ENCODE results near the gene OR8H1. TPM values are rescaled to one million over a fixed set of nuclear protein-coding genes. Genes with fewer than 3 reads are reported as not detected.

Gene OR8H1
- total RNA-seq, 2 experiments from 2014 or later: not detected

DNA sequence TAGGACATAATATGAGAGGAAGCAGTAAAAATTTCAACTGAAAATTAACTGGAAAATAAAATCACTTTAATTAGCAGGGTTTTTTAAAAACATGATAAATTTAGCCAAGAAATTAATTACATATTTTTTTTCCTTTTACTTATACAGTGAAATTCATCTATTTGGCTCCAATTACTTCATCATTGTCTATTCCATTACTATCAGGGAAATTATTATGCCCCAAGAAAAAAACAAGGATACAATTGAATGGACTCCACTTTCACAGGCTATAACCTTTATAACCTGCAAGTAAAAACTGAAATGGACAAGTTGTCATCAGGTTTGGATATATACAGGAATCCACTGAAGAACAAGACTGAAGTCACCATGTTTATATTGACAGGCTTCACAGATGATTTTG lies 40.1 kb downstream of the OR8H1 start, which contains the start of gene OR5T3:
Gene OR5T3, plus strand, starts transcription at position 301 of the 400 bp plus-strand sequence. Its CDS starts 0 bp downstream, at position 301.
- ChIA-PET CTCF (ENCODE audit: unreplicated experiment) (no interaction called here), POLR2A (no interaction called here)
- Histone ChIP-seq H4K20me1 (ENCODE audit: insufficient read depth, low read length) (no peaks in the 10 kb centered on the region), H3K4me3 (ENCODE audit: low read depth, low read length, poor library complexity, severe bottlenecking) (no peak within 1 kb of the TSS), H3K9me3 (ENCODE audit: low read length) (0 out of 2 replicates have a peak, but pooled peaks cover 5% of the 10 kb centered on the region), H3K79me2 (ENCODE audit: insufficient read depth, low read depth, low read length) (no peaks in the 10 kb centered on the region), H3K27ac (ENCODE audit: low read depth, low read length, poor library complexity, severe bottlenecking) (no peak within 1 kb of the TSS), H3K4me2 (ENCODE audit: low read length) (no peak within 1 kb of the TSS), H3K4me1 (ENCODE audit: insufficient read depth, low read length, poor library complexity, severe bottlenecking) (no peaks in the 10 kb centered on the region), H2AFZ (ENCODE audit: low read length) (no peak within 1 kb of the TSS), H3K9me2 (ENCODE audit: insufficient read depth, low read length) (no peaks in the 10 kb centered on the region), H3K36me3 (ENCODE audit: insufficient read depth, low read length) (no peaks in the 10 kb centered on the region)
- DNase-seq (ENCODE audit: low spot score): no peak
- no TSS peak for BruUV-seq (replicated peaks)
- TF ChIP-seq CTCF (conservative IDR thresholded peaks at IDR 0.05; ENCODE audit: low read length): no peak
- TF ChIP-seq EZH2phosphoT487 (IDR thresholded peaks at IDR 0.05; ENCODE audit: borderline replicate concordance, low read depth, low read length): no peak
- intact Hi-C loops (cut with micrococcal nuclease; ENCODE audit: unreplicated experiment): no loop called here

Other genes with a start within 250 kb of the OR8H1 start
- gene OR8I2, start 198.9 kb downstream of the OR8H1 start, total RNA-seq (2014; rRNA removed; shearing (Covaris generic)): not detected in 2 replicates
- gene OR8I2, start 198.9 kb downstream of the OR8H1 start, total RNA-seq (2022): not detected in 2 replicates
- not detected in 2 replicates for gene OR8H2, start 188.6 kb downstream of the OR8H1 start, total RNA-seq (2014; rRNA removed; shearing (Covaris generic))
- not detected in 2 replicates for gene OR8H2, start 188.6 kb downstream of the OR8H1 start, total RNA-seq (2022)
- gene OR8H3, start 169.9 kb downstream of the OR8H1 start, total RNA-seq (2014; rRNA removed; shearing (Covaris generic)): not detected in 2 replicates
- gene OR8H3, start 169.9 kb downstream of the OR8H1 start, total RNA-seq (2022): not detected in 2 replicates
- not detected in 2 replicates for gene OR8J3, start 152.1 kb downstream of the OR8H1 start, total RNA-seq (2014; rRNA removed; shearing (Covaris generic))
- gene OR8J3, start 152.1 kb downstream of the OR8H1 start, total RNA-seq (2022): not detected in 2 replicates
- gene OR8K5, start 131.9 kb downstream of the OR8H1 start, total RNA-seq (2014; rRNA removed; shearing (Covaris generic)): not detected in 2 replicates
- not detected in 2 replicates for gene OR8K5, start 131.9 kb downstream of the OR8H1 start, total RNA-seq (2022)
- not detected in 2 replicates for gene OR5J2, start 115.6 kb downstream of the OR8H1 start, total RNA-seq (2014; rRNA removed; shearing (Covaris generic))
- gene OR5J2, start 115.6 kb downstream of the OR8H1 start, total RNA-seq (2022): not detected in 2 replicates
- gene OR5T2, start 58.0 kb downstream of the OR8H1 start, total RNA-seq (2014; rRNA removed; shearing (Covaris generic)): not detected in 2 replicates
- not detected in 2 replicates for gene OR5T2, start 58.0 kb downstream of the OR8H1 start, total RNA-seq (2022)
- not detected in 2 replicates for gene OR5T3, start 40.0 kb downstream of the OR8H1 start, total RNA-seq (2014; rRNA removed; shearing (Covaris generic))
- not detected in 2 replicates for gene OR5T3, start 40.0 kb downstream of the OR8H1 start, total RNA-seq (2022)
- not detected in 2 replicates for gene OR5T1, start 18.1 kb downstream of the OR8H1 start, total RNA-seq (2014; rRNA removed; shearing (Covaris generic))
- not detected in 2 replicates for gene OR5T1, start 18.1 kb downstream of the OR8H1 start, total RNA-seq (2022)
- not detected in 2 replicates for gene OR8K3, start 22.9 kb upstream of the OR8H1 start, total RNA-seq (2014; rRNA removed; shearing (Covaris generic))
- gene OR8K3, start 22.9 kb upstream of the OR8H1 start, total RNA-seq (2022): not detected in 2 replicates
- gene OR8K1, start 53.8 kb upstream of the OR8H1 start, total RNA-seq (2014; rRNA removed; shearing (Covaris generic)): not detected in 2 replicates
- not detected in 2 replicates for gene OR8K1, start 53.8 kb upstream of the OR8H1 start, total RNA-seq (2022)
- gene OR8J1, start 62.0 kb upstream of the OR8H1 start, total RNA-seq (2014; rRNA removed; shearing (Covaris generic)): not detected in 2 replicates
- not detected in 2 replicates for gene OR8J1, start 62.0 kb upstream of the OR8H1 start, total RNA-seq (2022)
- gene OR8U1, start 83.4 kb upstream of the OR8H1 start, total RNA-seq (2014; rRNA removed; shearing (Covaris generic)): not detected in 2 replicates
- gene OR8U1, start 83.4 kb upstream of the OR8H1 start, total RNA-seq (2022): not detected in 2 replicates
- not detected in 2 replicates for gene OR5AL1, start 120.4 kb upstream of the OR8H1 start, total RNA-seq (2014; rRNA removed; shearing (Covaris generic))
- not detected in 2 replicates for gene OR5AL1, start 120.4 kb upstream of the OR8H1 start, total RNA-seq (2022)
- not detected in 2 replicates for gene OR5M3, start 181.1 kb upstream of the OR8H1 start, total RNA-seq (2014; rRNA removed; shearing (Covaris generic))
- not detected in 2 replicates for gene OR5M3, start 181.1 kb upstream of the OR8H1 start, total RNA-seq (2022)
- gene OR5M8, start 199.1 kb upstream of the OR8H1 start, total RNA-seq (2014; rRNA removed; shearing (Covaris generic)): not detected in 2 replicates
- not detected in 2 replicates for gene OR5M8, start 199.1 kb upstream of the OR8H1 start, total RNA-seq (2022)

All from OCI-LY7 (cell line).